ENCODE results near the gene APOB.

DNA sequence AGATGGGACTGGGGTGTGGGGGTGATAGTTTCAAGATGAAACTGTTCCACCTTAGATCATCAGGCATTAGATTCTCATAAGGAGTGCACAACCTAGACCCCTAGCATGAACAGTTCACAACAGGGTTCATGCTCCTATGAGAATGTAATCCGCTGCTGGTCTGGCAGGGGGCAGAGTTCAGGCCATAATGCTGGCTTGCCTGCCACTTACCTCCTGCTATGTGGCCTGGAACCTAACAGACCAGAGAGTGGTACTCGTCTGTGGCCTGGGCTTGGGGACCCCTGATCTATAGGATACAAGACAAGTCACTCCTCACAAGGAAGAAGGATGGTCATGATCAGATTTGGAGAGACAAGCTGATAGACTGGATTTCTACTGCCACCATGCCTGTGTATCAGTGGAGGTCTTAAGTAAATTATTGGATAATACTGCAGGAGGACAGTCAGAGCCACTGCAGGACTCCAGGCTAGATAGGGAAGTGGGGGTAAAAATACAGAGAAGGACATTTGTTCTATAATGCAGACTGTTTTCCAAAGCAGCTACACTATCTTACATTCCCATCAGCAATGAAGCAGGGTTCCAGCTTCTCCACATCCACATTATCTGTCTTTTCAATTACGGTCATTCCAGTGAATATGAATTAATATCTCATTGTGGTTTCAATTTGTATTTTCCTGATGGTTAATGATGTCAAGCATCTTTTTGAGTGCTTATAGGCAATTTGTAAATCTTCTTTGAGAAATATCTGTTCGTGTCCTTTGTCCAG is 28.8 kb upstream of the APOB start:
- TF ChIP-seq CTCF (IDR thresholded peaks at IDR 0.05), result no peak
- no peak for TF ChIP-seq POLR2AphosphoS5 (IDR thresholded peaks at IDR 0.05)

Measured in breast epithelium (tissue), 3 donors.